Iris pigment epithelial cell (primary cell): ENCODE results near the gene TMEM186.
"Not testable (repeated sequence)": the region's sequence is repeated elsewhere in the genome, so short reads cannot be mapped to it uniquely, and the experiment has no call there.

Source experiments
- DNase-seq: peaks from one replicate; pipeline ENCODE4 v3.0.0-alpha.2; 2011; ENCODE audit warnings: low read depth

TMEM186 gene

GRCh38 chr16:8774208-8774607 lies 23.2 kb downstream of the TMEM186 start:
- no peak for DNase-seq

GRCh38 chr16:8773537-8773936 lies 23.9 kb downstream of the TMEM186 start:
- no peak for DNase-seq

GRCh38 chr16:8768692-8769091 lies 28.7 kb downstream of the TMEM186 start:
- no peak for DNase-seq

GRCh38 chr16:8768283-8768682 lies 29.2 kb downstream of the TMEM186 start:
- DNase-seq, result no peak

DNA sequence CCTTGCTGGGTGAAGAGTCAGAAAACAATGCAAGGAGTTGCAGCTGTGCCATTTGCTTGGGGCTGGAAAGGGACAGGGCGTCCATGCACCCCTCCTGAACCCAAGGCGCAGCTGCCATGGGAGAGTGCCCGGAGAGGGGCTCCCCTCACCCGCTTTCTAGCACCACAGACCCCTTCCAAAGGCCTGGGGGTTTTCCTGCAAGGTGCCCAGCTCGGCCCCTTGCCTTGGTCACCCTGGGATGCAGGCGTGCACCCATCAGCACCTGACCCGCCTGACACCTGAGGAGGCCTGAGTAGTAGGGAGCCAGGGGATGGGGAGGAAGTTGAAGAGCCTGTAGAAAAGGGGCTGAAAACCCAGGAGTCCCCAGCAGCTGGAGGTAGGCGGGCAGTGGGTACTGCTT lies 30.3 kb downstream of the TMEM186 start:
- no peak for DNase-seq

GRCh38 chr16:8764525-8765250 lies 32.8 kb downstream of the TMEM186 start:
- no peak for DNase-seq

DNA sequence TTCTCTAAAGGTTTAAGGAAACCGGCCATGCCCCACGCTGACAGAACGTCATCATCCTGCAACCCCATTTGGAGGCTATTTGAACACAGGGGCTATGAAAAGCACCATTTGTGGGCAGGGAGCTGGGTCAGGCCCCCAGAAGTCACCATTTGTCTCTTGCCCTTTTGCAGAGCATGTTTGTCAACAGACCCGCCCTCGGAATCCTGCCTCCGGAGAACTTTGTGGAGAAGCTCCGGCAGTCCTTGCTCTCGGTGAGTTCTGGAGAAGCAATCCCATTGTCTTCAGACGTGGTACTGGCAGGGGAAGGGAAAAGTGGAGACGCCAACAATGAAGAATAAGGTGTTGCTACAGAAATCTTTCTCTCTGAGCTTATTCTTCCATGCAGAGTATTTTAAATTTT lies 33.5 kb downstream of the TMEM186 start:
- no peak for DNase-seq

DNA sequence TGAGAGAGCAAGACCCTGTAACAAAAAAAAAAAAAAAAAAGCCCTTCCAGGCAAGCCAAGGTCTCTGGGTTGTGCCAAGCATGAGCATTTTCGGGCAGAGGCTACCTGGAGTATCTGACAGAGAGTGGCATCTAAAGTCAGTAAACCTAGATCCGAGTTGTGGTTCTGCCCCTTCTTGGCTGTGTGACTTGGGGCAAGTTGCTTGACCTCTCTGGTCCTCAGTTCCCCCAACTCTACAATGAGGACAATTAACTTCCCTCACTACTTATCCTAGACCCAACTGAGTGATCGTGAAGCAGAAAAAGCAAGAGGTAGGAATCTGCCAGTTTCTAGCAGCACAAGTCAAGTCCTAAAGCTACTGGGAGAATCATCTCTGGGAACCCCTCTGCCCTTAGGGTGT lies 34.4 kb downstream of the TMEM186 start:
- no peak for DNase-seq

GRCh38 chr16:8762254-8762653 lies 35.2 kb downstream of the TMEM186 start:
- DNase-seq, result no peak

DNA sequence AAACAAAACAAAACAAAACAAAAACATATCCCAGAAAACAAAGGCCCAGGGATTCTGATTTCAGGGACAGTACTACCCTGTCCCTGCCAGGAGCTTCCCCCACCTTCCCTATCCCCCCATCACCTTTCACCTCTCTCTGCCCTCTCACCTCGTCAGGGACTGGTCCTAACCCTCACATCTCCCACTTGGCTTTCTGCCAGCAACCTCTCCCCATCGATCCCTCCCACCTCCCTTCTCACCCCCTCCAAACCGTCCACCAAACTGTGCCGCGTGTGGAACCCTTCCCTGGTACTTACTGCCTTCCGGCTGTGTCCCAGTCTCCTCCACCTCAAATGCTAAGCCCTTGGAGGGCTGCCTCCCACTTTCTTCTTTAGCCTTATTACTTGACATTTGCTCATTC lies 36.4 kb downstream of the TMEM186 start:
- no peak for DNase-seq

- DNase-seq, result no peak
These were observed 37.4 kb downstream of the TMEM186 start for GRCh38 chr16:8760021-8760420.

DNA sequence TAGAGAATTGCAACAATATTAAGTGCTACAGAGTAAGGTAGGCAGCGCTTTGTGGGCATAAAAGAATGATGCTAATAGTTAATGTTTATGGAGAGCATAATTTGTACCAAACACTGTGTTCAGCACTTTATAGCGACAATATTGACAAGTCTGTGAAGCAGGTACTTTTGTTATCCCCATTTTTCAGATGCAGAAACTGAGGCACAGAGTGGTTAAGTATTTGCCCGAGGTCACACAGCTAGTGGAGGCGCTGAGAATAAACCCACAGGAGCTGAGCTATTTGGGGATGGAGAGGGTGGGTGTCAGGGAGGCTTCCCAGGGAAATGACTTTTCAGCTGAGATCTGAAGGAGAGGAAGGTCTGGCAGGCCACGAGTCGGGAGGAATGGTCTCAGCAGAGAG lies 39.4 kb downstream of the TMEM186 start:
- no peak for DNase-seq

GRCh38 chr16:8756755-8757154 lies 40.7 kb downstream of the TMEM186 start:
- no peak for DNase-seq

DNA sequence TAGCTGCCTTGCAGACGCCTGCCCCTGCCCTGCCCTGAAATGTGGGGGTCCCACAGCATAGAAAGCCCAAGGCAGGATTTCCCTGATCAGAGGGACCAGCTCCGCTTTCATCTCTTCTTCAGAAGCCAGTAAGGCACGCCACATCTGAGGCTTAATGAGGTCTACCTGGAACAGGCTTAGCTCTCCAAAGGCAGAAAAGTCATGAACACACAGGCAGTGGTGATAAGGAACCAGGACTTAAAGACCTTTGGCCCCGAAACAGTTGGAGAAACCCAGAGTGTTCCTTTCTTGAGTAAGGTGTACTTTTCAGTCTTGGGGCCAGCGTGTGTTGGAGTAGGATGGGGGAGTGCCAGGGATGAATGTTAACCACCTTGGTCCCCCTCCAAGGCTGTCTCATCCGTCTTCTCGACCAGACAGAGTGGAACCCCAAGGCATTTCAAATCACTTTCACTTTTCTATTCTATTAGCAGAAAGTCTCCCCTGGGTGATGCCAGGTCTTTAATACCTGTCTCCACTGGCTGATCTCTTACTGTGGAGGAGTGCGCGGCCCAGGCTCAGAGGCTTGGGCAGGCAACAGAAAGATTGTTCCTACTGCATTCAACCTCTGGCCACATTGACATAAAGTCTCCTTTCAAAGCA lies 43.9 kb downstream of the TMEM186 start:
- no peak for DNase-seq

GRCh38 chr16:8752706-8753105 lies 44.7 kb downstream of the TMEM186 start:
- no peak for DNase-seq

GRCh38 chr16:8751481-8752311 lies 45.7 kb downstream of the TMEM186 start:
- DNase-seq, result peak; percentile 76

- DNase-seq, result not testable (repeated sequence)
These were observed 48.5 kb downstream of the TMEM186 start for GRCh38 chr16:8748944-8749343.
